Osteoblast (primary cell): ENCODE results near the gene CLK3. TPM values are rescaled to one million over a fixed set of nuclear protein-coding genes. Genes with fewer than 3 reads are reported as not detected.

Source experiments
- DNase-seq: peaks from one replicate; pipeline ENCODE4 v3.0.0; 2011; ENCODE audit warnings: low spot score, mixed read lengths; ENCODE audit not compliant: insufficient read length; ENCODE audit errors: missing footprints
- H2AFZ ChIP-seq: 2 replicates; pipeline ENCODE4 v1.6.0; 2011; ENCODE audit warnings: mild to moderate bottlenecking, low read length
- H3K27ac ChIP-seq: 2 replicates; pipeline ENCODE4 v1.5.1; 2011; ENCODE audit warnings: mild to moderate bottlenecking, low read depth, low read length, moderate library complexity
- H3K27me3 ChIP-seq: 2 replicates; pipeline ENCODE4 v1.6.0; 2012; ENCODE audit warnings: mild to moderate bottlenecking, control low read depth, inconsistent platforms, low read length, moderate library complexity; ENCODE audit not compliant: insufficient read depth
- H3K36me3 ChIP-seq: 2 replicates; pipeline ENCODE4 v1.5.1; 2011; ENCODE audit warnings: mild to moderate bottlenecking, low read length, control low read depth, moderate library complexity; ENCODE audit not compliant: insufficient read depth
- H3K4me1 ChIP-seq: 2 replicates; pipeline ENCODE4 v1.5.1; 2011; ENCODE audit warnings: mild to moderate bottlenecking, low read length, control low read depth, moderate library complexity; ENCODE audit not compliant: insufficient read depth
- H3K4me2 ChIP-seq: 2 replicates; pipeline ENCODE4 v1.6.0; 2011; ENCODE audit warnings: mild to moderate bottlenecking, low read length; ENCODE audit not compliant: insufficient read depth
- H3K4me3 ChIP-seq: fragments of 200-600 bp; sonication (generic); 3 replicates; pipeline ENCODE4 v1.5.1; 2012; ENCODE audit warnings: mild to moderate bottlenecking, low read length, inconsistent platforms; ENCODE audit not compliant: insufficient read depth
- H3K79me2 ChIP-seq: 2 replicates; pipeline ENCODE4 v1.6.0; 2012; ENCODE audit warnings: mild to moderate bottlenecking, low read length, control low read depth, inconsistent platforms; ENCODE audit not compliant: insufficient read depth
- H3K9me3 ChIP-seq: 2 replicates; pipeline ENCODE4 v1.5.1; 2011; ENCODE audit warnings: low read depth, low read length, control low read depth
- H4K20me1 ChIP-seq: 2 replicates; pipeline ENCODE4 v1.6.0; 2012; ENCODE audit warnings: mild to moderate bottlenecking, low read length, control low read depth; ENCODE audit not compliant: insufficient read depth
- CTCF ChIP-seq: IDR thresholded peaks from 2 replicates; pipeline ENCODE4 v1.5.1; 2011; ENCODE audit warnings: mild to moderate bottlenecking, low read depth, low read length, moderate library complexity; ENCODE audit errors: extremely low read depth
- total RNA-seq: library from RNA; depleted of rRNA; stranded (reverse); fragments of >200 nt; gene quantifications from 2 replicates; pipeline ENCODE4 v1.2.3, GENCODE V29; 2012

CLK3 gene
- total RNA-seq, 1 donor = 47.0 TPM

- H4K20me1 ChIP-seq = peaks cover under 1% of the 10 kb centered on the region
- no peak overlapping the region for H3K4me3 ChIP-seq
- no peaks in the 10 kb centered on the region for H3K36me3 ChIP-seq
- H3K9me3 ChIP-seq = no peaks in the 10 kb centered on the region
- peaks cover 12% of the 10 kb centered on the region for H3K79me2 ChIP-seq
- TF ChIP-seq CTCF = no peak
- H3K27me3 ChIP-seq = peaks cover 16% of the 10 kb centered on the region
- H3K4me1 ChIP-seq = peaks cover 9% of the 10 kb centered on the region
- DNase-seq = peak; percentile 36
- H3K27ac ChIP-seq = no peak overlapping the region
- no peak overlapping the region for H3K4me2 ChIP-seq
- no peak overlapping the region for H2AFZ ChIP-seq
Measured at GRCh38 chr15:74611341-74611740, 4.3 kb upstream of the CLK3 start.

- no peaks in the 10 kb centered on the region for H3K9me3 ChIP-seq
- no peak for TF ChIP-seq CTCF
- H2AFZ ChIP-seq = no peak overlapping the region
- H3K79me2 ChIP-seq = peaks cover 17% of the 10 kb centered on the region
- H3K27ac ChIP-seq = no peak overlapping the region
- peaks cover 6% of the 10 kb centered on the region for H4K20me1 ChIP-seq
- H3K4me1 ChIP-seq = peaks cover 12% of the 10 kb centered on the region
- DNase-seq = peak; percentile 35
- H3K4me2 ChIP-seq = no peak overlapping the region
- no peaks in the 10 kb centered on the region for H3K36me3 ChIP-seq
- peaks cover 16% of the 10 kb centered on the region for H3K27me3 ChIP-seq
- no peak overlapping the region for H3K4me3 ChIP-seq
Measured at GRCh38 chr15:74611834-74612233, 3.8 kb upstream of the CLK3 start.

GRCh38 chr15:74612677-74613076, 3.0 kb upstream of the CLK3 start:
- Histone ChIP-seq H4K20me1 (peaks cover 14% of the 10 kb centered on the region), H3K27ac (no peak overlapping the region), H3K36me3 (no peaks in the 10 kb centered on the region), H2AFZ (no peak overlapping the region), H3K27me3 (peaks cover 16% of the 10 kb centered on the region), H3K4me2 (no peak overlapping the region), H3K79me2 (peaks cover 25% of the 10 kb centered on the region), H3K9me3 (no peaks in the 10 kb centered on the region), H3K4me3 (no peak overlapping the region), H3K4me1 (peaks cover 21% of the 10 kb centered on the region)
- peak; percentile 47 for DNase-seq
- no peak for TF ChIP-seq CTCF

- no peak for TF ChIP-seq CTCF
- Histone ChIP-seq H3K36me3 (no peaks in the 10 kb centered on the region), H3K79me2 (peaks cover 32% of the 10 kb centered on the region), H2AFZ (no peak overlapping the region), H4K20me1 (peaks cover 21% of the 10 kb centered on the region), H3K4me3 (no peak overlapping the region), H3K27me3 (peaks cover 10% of the 10 kb centered on the region), H3K4me2 (no peak overlapping the region), H3K9me3 (no peaks in the 10 kb centered on the region), H3K4me1 (peaks cover 21% of the 10 kb centered on the region), H3K27ac (no peak overlapping the region)
- peak; percentile 73 for DNase-seq
Measured at GRCh38 chr15:74613089-74613952, 2.3 kb upstream of the CLK3 start.
